Fibroblast of villous mesenchyme (primary cell): ENCODE results near the gene TRABD2B. TPM values are rescaled to one million over a fixed set of nuclear protein-coding genes. Genes with fewer than 3 reads are reported as not detected.

Experiments used
- DNase-seq: peaks from one replicate; pipeline ENCODE4 v3.0.0-alpha.2; 2010; ENCODE audit warnings: low read depth
- H3K4me3 ChIP-seq: 2 replicates; pipeline ENCODE4 v1.5.1; 2011; ENCODE audit warnings: low read depth, mild to moderate bottlenecking, low read length
- total RNA-seq: library from RNA; depleted of rRNA; stranded (reverse); fragments of >200 nt; gene quantifications from 2 replicates; pipeline ENCODE4 v1.2.3, GENCODE V29; 2012
- TF ChIP-seq, protein P1 (sequence below): IDR thresholded peaks from 2 replicates; pipeline ENCODE4 v1.5.1; 2012; ENCODE audit warnings: low read depth, mild to moderate bottlenecking, low read length; ENCODE audit not compliant: insufficient read depth

TRABD2B gene
- total RNA-seq, 1 donor: not detected

DNA sequence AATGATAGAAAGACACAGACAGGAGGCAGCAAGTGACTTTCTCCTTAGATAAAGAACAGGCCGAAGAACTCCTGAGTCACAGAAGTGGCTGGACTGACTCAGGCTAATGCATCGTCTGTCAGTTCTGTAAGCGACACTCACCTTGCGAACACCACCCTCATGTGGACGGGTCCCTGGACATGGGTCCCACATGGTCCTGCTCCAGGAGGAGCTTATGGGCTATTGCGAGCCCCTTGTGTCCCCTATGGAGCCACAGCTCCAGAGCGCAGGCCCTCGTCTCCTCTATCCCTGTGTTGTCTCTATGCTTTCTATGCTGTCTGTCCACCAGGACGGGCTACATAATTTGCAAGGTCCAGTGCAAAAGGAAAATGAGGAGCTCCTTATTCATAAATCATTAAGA, 85.8 kb downstream of the TRABD2B start:
- TF ChIP-seq, protein P1, sequence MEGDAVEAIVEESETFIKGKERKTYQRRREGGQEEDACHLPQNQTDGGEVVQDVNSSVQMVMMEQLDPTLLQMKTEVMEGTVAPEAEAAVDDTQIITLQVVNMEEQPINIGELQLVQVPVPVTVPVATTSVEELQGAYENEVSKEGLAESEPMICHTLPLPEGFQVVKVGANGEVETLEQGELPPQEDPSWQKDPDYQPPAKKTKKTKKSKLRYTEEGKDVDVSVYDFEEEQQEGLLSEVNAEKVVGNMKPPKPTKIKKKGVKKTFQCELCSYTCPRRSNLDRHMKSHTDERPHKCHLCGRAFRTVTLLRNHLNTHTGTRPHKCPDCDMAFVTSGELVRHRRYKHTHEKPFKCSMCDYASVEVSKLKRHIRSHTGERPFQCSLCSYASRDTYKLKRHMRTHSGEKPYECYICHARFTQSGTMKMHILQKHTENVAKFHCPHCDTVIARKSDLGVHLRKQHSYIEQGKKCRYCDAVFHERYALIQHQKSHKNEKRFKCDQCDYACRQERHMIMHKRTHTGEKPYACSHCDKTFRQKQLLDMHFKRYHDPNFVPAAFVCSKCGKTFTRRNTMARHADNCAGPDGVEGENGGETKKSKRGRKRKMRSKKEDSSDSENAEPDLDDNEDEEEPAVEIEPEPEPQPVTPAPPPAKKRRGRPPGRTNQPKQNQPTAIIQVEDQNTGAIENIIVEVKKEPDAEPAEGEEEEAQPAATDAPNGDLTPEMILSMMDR: no peak
- DNase-seq: no peak

DNA sequence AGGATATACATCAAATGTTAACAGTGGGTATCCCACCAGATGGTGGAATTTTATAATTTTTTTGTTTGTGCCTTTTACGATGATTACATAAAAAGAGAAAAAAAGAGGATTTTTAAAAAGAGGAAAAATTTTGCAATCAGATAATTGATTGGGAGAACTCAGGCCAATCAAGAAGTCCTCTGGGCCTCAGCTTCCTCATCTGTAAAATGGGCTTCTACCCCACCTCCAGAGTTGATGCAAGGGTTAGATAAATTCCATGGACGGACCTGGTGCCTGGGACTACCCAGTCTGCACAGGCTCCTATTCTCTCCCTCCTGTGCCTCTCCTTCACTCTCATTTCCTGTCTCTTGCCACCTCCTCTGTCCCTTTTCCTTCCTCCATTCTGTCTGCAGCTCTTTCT, 88.9 kb downstream of the TRABD2B start:
- TF ChIP-seq, protein P1: no peak
- no peak for DNase-seq

More for the DNA sequence above, 85.8 kb downstream of the TRABD2B start:
- H3K4me3 ChIP-seq: no peak overlapping the region

GRCh38 chr1:47907177-47907528, 90.0 kb downstream of the TRABD2B start:
- DNase-seq: no peak
- TF ChIP-seq, protein P1: no peak
- H3K4me3 ChIP-seq: no peak overlapping the region

More for the DNA sequence above, 88.9 kb downstream of the TRABD2B start:
- no peak overlapping the region for H3K4me3 ChIP-seq

DNA sequence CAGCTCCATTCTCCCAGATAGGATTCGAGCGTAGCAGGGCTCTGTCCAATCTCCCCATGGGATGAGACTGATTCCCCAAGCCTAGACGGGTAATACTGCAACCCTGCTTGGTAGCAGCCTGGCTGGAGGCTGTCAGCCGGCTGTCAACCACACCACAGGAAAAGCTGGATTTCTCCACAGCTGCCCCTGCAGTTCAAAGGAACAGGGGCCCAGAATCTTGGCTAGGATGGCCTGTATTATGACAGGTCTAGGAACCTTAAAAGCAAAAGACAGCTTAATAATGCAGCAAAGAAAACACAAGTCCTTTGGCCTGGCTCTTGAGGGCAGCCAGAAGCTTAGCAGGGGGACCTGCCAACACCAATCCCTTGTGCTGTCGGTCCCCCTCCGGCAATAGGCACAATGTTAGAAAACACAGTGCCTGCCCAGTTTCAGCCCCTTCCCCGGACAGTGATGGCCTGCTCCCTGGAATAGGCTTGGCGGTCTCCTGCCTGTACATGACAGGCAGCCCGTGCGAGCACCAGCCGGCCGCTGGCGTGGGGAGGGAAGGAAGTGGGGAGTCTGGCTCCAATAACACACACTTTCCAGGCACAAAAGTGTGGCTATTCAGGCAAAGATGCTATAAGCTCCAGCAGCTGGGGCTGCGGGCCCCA, 90.5 kb downstream of the TRABD2B start:
- peak; percentile 18 for DNase-seq
- TF ChIP-seq, protein P1: no peak

DNA sequence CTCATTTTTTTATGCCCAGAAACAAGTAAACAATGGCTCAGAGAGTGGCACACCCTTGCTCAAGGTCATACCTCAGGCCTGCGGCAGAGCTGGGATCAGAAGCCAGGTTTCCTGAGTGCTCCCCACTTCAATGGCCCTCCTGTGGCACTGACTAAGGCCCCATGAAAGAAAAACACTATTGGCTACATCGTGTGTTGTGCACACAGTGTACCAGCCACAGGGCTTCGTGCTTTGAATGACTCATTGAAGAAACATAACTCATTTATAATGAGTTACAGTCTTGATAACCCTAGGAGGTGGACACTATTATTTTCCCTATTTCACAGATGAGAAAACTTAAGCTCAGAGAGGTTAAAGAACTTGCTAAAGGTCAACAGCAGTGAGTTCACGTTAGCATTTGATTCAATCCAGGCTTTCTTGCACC, 91.2 kb downstream of the TRABD2B start:
- no peak overlapping the region for H3K4me3 ChIP-seq
- TF ChIP-seq, protein P1: no peak
- peak; percentile 8 for DNase-seq

More for the DNA sequence above, 90.5 kb downstream of the TRABD2B start:
- H3K4me3 ChIP-seq: no peak overlapping the region

DNA sequence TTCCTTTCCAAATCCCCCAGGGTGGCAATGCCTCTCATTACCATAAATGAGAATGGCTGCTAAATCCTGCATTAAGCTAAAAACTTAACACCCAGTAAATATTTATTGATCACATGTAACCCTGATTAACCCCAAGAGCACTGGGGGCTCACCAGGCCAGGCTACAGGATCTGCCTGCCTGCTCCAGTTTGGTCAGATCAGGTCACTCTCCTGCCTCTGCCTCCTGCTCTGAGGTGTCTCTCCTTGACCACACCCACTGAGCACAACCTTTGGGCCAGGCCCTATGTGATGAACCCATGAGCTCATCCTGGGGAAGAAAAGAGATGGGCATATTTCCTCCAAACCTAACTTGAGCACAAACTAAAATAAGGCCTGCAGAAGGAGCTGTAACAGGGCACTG, 93.5 kb downstream of the TRABD2B start:
- no peak overlapping the region for H3K4me3 ChIP-seq
- TF ChIP-seq, protein P1: no peak
- no peak for DNase-seq
